ENCODE data around the gene INTS1.
A peak's percentile ranks its signal among the peaks of the same experiment; 100 is the strongest.

Gene INTS1

GRCh38 chr7:1532456-1533254 is 28.5 kb upstream of the INTS1 start:
- Histone ChIP-seq H3K9me3 (no peaks in the 10 kb centered on the region), H3K4me3 (ENCODE audit: low read depth, low read length) (peak overlapping the region; percentile 29), H3K4me1 (peaks cover 15% of the 10 kb centered on the region), H3K27me3 (peaks cover 73% of the 10 kb centered on the region), H3K36me3 (no peaks in the 10 kb centered on the region)
- peak; percentile 24 for DNase-seq
- TF ChIP-seq CTCF (IDR thresholded peaks at IDR 0.05; ENCODE audit: low read depth, low read length): no peak

DNA sequence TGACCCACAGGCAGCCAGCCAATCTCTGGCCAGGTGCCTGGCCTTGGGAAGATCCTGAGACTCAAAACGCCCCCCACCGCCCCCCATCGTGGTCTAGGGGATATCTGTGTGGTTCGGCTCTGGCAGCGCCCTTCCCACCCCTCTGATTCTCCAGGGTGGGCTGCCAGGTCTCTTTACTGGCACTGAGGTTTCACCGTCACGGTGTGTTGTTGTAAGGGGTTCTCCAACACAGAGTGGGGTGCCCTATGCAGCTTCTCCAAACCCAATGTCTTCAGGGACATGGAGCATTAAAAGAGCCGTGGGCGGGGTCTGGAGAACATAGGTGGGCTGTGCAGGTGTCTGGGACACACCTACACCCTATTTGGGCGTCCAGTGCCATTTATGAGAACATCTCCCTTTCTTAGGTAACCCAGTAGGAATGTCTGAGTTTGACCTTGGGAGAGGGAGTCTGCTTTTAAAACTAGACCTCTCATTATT is 27.8 kb upstream of the INTS1 start:
- TF ChIP-seq CTCF (IDR thresholded peaks at IDR 0.05; ENCODE audit: low read depth, low read length): no peak
- Histone ChIP-seq H3K27me3 (peaks cover 73% of the 10 kb centered on the region), H3K4me3 (ENCODE audit: low read depth, low read length) (no peak overlapping the region), H3K36me3 (no peaks in the 10 kb centered on the region), H3K9me3 (no peaks in the 10 kb centered on the region), H3K4me1 (peaks cover 12% of the 10 kb centered on the region)
- no peak for DNase-seq

DNA sequence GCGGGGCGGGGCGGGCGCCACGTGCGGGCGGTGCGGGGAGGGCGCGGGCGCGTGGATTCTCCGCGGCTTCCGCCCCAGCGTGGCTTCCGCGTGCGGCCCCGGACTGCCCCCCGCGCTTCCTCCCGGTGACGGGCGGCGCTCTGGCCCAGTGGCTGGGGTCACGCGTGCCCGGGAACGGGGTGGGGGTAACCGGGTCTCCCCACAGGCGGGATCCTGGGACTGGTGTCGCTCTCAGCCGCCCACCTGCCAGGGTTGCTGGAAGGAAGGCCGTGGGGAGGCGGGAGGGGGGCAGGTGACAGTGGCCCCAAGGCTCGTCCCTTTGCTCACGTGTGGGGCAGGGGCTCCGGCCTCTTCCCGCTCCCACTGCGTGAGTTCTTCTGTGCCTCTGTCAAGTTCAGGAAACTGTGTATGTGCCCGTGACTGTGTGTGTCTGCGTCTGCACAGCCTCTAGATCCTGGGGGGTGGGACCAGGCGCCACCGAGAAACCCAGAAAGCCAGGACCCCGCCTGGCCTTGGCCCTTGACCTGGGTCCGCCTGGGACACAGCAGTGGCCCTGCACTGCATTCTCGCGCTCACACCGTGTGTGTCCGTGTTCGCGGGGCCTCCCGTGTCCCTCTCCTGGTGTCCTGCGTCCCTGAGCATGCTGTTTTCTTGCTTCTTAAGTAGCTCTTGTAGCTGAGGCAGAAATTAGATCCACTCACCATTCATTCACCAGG is 27.2 kb upstream of the INTS1 start:
- peak; percentile 13 for DNase-seq
- TF ChIP-seq CTCF (IDR thresholded peaks at IDR 0.05; ENCODE audit: low read depth, low read length): no peak
- H3K36me3 ChIP-seq: no peaks in the 10 kb centered on the region

GRCh38 chr7:1530946-1531262 is 26.7 kb upstream of the INTS1 start:
- Histone ChIP-seq H3K27me3 (peaks cover 70% of the 10 kb centered on the region), H3K36me3 (no peaks in the 10 kb centered on the region), H3K4me1 (peaks cover 12% of the 10 kb centered on the region), H3K9me3 (no peaks in the 10 kb centered on the region), H3K4me3 (ENCODE audit: low read depth, low read length) (no peak overlapping the region)
- no peak for DNase-seq
- no peak for TF ChIP-seq CTCF (IDR thresholded peaks at IDR 0.05; ENCODE audit: low read depth, low read length)

More for the DNA sequence above, 27.2 kb upstream of the INTS1 start:
- Histone ChIP-seq H3K4me3 (ENCODE audit: low read depth, low read length) (no peak overlapping the region), H3K9me3 (no peaks in the 10 kb centered on the region), H3K4me1 (peaks cover 12% of the 10 kb centered on the region), H3K27me3 (peaks cover 73% of the 10 kb centered on the region)

GRCh38 chr7:1529383-1530116 is 25.4 kb upstream of the INTS1 start:
- Histone ChIP-seq H3K36me3 (no peaks in the 10 kb centered on the region), H3K4me3 (ENCODE audit: low read depth, low read length) (no peak overlapping the region), H3K4me1 (peaks cover 12% of the 10 kb centered on the region), H3K27me3 (peaks cover 72% of the 10 kb centered on the region), H3K9me3 (no peaks in the 10 kb centered on the region; the same call in 1 of the 2 replicates)
- DNase-seq: peak; percentile 8
- TF ChIP-seq CTCF (IDR thresholded peaks at IDR 0.05; ENCODE audit: low read depth, low read length): no peak
